Globus pallidus (tissue), 1 donor: ENCODE results near the gene SEZ6.

Experiments used
- DNase-seq: peaks from one replicate; pipeline ENCODE4 v3.0.0-alpha.2; 2015; ENCODE audit warnings: low spot score

SEZ6 gene, protein sequence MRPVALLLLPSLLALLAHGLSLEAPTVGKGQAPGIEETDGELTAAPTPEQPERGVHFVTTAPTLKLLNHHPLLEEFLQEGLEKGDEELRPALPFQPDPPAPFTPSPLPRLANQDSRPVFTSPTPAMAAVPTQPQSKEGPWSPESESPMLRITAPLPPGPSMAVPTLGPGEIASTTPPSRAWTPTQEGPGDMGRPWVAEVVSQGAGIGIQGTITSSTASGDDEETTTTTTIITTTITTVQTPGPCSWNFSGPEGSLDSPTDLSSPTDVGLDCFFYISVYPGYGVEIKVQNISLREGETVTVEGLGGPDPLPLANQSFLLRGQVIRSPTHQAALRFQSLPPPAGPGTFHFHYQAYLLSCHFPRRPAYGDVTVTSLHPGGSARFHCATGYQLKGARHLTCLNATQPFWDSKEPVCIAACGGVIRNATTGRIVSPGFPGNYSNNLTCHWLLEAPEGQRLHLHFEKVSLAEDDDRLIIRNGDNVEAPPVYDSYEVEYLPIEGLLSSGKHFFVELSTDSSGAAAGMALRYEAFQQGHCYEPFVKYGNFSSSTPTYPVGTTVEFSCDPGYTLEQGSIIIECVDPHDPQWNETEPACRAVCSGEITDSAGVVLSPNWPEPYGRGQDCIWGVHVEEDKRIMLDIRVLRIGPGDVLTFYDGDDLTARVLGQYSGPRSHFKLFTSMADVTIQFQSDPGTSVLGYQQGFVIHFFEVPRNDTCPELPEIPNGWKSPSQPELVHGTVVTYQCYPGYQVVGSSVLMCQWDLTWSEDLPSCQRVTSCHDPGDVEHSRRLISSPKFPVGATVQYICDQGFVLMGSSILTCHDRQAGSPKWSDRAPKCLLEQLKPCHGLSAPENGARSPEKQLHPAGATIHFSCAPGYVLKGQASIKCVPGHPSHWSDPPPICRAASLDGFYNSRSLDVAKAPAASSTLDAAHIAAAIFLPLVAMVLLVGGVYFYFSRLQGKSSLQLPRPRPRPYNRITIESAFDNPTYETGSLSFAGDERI

DNA sequence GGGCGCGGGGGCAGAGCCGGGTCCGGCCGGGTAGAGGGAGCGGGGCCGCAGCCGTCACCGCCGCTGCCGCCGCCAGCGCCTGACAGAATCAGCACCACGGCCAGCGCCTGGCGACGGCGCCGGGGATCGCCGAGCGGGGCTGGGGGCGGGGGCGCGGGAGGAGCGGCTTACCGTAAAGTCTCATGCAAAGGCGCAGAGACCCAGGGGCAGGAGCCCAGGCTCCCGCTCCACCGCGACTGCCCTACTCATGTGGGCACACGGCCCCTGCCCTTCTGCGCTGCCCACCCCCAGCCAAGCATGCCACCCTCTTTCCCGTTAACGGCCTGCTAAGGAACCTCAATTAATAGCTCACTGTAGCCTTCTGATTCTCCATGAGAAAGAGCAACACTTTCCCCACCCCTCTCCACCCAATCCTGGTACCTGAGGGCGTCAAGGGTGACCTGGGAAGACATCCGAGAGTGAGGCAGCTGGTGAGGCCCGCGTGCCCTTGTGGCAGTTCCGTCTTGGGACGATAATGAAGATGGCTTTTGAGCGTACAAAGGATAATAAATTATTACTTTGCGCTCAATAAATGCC lies at the start of gene SEZ6:
Gene SEZ6 (minus strand): TSS at position 98 of the 576 bp plus-strand sequence. CDS start 164 bp downstream, outside the sequence.
- DNase-seq, result peak; percentile 82

DNA sequence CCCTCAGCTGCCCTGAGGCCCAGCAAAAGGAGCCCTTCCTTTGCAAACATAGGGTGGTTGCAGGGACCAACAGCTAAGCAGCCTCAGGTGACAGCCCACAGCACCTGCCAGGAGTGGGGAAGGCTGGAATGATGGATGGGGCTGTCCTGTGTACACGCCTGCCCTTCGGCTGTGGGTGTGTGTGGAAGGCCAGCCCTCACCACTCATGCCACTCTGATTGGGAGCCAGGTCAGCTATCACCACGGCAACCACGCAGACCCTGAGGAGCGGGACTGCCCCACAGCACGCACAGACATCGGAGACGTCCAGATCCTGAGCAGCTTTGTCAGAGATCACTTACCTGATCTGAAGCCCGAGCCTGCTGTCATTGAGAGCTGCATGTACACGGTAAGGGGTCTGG lies 49.0 kb upstream of the SEZ6 start:
- no peak for DNase-seq

DNA sequence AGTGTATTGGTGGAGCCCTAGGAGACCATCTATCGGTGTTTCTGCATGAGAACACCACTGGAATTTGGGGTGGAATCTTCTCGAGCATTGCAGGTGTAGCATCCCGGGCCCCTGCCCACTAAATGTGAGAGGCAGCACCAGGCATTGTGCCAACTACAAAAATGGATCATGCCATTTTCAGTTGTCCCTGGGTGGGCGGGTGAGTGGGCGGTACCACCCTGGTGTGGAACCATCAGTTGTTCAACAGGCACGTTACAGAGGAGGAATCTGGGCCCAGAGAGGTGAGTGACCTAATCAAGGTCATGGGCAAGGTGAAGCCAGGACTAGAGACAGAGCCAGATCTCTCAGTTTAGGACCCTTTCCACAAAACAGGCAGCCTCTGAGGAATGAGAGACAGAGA lies 45.9 kb upstream of the SEZ6 start:
- no peak for DNase-seq

DNA sequence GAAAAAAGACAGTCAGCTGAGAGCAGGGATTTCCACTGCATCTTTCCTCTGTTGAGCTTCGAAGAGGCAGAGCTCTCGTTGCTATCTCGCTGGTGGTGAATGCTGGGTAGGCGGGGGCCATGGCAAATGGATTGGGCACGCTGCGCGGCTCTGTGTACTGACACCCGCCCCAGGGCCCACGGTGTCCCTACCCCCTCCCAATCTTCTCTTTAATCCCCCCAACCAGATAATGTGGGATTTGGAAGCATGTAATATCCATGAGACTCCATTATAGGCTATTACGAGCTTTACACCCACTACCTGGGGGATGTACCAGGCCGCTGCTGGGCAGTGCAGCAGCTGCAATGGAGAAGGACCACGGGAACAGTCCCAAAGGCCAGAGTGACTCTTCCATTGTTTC lies 45.4 kb upstream of the SEZ6 start:
- DNase-seq, result no peak

DNA sequence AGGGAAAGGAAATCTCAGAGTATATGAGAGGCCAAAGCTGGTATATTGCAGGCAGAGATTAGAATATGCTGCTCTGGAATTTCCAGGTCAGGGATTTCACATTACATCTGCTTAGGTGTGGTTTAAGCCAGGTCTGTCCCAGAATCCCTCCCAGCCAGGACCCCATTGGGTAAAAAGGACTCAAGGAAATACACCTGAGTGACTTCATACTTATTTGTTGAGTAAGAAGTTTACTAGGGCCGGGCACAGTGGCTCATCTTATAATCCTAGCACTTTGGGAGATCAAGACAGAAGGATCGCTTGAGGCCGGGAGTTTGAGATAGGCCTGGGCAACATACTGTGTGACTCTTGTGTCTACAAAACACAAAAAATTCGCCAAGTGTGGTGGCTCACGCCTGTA lies 44.3 kb upstream of the SEZ6 start:
- DNase-seq, result no peak

DNA sequence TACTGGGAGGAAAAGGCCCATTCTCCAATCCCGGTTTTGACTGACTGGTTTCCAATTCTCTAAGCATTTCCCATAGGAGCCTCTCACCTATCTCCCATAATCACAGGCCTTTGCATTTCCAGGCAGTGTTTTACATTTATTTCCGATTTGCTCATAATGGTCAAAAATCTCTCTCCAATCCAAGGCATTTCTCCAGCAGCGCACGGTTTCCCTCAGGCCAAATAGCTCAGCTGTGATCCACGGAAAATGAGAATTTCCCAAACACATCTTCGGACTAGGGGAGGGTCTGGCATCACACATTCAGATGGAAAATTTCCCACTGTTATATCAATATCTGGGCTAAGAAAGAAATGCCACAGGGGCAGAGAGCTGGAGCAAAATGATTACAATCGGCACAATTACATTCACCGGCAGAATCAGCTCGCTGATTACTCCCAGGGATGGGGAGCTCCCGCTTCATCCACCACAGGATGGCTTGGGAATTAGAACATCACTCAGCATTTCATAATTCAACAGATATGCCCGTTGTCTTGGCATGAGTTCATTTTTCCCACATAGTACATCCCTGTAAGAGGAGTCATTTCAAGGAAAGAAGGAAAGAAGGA lies 43.8 kb upstream of the SEZ6 start:
- no peak for DNase-seq

DNA sequence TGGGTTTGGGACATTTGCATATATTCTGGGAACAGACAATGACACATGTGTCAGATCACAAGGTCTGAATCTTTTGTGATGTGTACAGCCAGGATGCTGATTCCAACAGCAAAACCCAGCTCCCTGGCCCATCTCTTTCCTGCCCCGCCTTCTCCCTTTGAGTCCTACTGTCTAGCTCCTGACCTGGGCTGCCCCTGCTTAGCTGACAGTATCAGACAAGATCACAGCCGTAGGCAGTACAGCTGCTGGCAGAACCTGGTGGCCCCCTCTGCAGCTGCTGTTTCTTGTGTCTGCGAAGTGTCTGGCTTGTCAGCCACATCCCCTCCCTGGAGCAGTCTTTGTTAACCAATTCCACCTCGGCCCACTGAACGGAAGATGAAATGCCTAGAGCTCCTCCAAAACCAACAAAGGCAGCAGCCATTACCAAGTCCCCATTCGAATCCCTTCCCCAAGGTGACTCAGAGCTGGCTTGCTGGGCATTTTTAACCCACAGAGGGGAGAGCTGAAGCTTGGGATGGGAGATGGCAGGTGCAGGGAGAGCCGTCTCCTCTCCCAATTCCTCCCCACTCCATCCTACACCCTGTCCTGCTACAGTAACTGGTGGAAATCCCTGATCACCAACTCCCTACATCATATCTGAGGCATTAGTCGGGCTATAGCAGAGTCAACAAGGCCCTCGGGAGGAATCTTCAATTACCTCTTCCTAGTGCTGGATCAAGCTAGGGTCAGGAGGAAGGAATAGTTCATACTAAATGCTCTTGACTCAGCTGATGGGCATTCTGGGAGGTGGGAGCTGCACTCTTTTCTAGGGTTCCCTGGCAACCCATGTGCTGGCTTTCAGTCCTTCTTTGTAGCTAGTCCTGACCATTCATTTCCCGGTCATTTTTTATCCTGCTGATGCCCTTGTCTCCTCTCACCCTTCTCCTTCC lies 42.9 kb upstream of the SEZ6 start:
- DNase-seq, result no peak

DNA sequence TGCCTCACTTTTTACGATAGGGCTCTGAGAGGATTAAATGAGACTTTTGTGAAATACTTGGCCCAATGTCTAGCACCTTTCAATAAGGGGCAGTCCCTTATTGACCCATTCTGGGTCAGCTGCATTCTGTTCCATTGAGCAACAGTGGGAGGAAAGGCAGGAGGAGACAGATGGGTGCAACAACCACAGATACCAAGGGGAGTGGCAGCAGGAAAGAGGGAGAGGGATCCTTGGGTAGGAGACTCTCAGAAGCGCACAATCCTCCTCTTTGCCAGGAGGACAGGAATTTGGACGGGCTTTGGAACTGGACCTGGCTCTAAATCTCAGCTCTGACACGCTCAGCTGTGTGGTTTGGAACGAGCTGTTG lies 40.6 kb upstream of the SEZ6 start:
- DNase-seq, result no peak

DNA sequence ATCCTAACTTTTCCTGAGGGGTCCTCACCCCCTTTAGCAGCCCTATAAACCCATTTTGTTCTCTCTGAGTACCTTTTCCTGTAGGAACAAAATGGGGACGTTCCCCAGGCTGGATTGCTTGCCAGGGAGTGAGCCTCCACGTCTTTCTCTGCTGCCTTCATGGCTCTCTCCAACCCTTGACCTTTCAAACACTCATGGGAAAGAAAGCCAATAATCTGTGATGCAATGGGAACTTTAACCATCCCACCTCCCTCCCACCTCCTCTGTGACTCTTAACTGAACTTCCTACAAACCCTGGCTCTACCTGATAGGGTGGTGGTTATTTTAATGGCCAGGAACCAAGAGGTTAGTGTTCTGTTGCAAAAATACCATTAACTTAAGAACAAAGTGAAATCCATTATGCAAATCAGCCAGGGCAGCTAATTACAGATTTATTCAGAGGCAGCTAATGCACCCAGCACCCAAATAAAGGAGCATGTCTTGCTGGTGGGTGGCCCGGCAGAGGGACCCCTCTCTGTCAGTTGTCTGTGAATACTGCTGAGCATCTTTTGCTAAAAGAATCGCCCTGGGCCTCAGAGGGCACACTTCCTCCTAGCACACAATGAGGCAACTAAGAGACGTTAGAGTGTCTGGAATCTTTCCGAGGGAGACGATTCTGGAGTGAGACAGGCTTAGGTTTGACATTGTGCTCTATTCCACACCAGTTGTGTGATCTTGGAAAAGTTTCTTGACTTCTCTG lies 40.1 kb upstream of the SEZ6 start:
- DNase-seq, result no peak

DNA sequence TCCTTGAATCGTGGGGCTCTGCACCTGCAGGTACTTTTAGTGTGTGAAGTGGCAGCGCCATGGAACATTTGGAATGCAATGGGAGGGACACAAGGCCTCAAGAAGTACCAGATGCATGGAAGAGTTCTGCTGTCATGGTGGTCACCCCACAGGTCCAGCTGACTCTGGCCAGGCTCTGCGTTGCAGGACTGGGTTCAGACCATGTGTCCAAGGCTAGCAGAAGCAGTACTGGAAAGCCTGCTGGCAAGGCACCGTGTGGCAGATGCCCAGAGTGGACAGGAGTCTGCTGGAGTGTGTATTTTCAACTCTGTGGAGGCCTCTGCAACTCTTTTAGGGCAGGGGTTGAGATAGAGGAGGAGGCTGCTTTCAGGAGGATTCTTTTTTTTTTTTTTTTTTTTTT lies 39.2 kb upstream of the SEZ6 start:
- no peak for DNase-seq

DNA sequence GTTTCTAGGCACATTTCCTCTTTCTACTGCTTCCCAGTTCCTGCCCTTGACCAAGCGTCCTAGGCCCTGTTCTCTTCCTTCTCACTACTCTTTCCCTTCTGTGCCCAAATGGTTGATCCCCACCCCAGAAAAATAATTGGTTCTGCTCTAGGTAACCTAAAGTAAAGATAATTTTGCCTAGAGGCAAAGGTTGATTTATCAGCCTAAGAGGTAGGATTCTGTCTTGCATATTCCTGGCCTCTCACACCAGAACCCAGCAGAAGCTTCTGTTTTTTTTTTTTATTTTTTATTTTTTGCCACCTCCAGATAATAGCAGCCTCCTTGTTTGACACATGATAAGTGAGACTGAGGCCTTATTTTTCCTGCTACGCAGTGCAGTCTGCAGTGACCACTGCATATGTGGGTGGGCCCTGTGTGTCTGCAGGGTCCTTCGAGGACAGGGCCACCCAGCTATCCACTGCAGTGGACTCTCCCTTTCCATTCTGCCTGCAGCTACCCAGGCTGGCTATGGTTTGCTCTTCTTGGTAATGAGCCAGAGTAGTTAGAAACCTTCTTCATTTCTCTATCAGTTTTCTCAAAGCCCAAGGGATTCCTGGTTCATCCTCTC lies 37.8 kb upstream of the SEZ6 start:
- no peak for DNase-seq

DNA sequence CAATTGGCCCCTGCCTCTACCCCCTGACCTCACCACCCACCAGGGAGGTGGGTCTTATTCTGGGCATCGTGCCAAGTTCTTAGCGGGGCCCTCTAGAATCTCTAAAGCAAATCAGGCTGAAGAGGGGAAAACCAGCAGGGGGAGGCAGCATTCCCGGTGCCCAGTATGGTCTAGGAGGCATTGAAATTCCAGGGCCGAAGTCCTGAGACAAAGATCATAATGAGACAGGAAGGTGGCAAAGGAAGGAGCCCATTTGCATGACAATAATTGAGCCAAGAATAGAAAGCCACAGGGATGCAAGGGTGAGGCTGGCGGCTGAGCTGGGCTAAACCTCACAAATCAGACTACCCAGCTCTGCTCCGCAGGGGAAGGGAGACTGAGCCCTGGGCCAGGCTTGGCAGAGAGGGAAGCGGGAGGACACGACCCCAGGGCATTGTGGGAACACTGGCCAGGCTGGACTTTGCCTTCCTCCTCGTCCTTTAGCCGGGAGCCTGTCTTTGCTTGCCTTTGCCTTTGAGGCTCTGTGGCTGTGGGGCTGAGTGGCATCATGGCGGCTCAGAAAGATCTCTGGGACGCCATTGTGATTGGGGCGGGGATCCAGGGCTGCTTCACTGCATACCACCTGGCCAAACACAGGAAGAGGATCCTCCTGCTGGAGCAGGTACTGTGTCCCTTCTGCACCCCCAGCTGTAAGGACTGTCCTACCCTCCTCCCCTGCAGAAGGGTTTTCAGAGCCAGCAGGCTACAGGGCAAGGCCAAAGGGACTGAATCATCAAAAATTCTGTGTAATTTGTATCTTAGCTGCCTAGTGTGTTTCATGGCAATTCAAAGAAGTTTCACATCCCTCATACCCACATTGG lies 37.1 kb upstream of the SEZ6 start, which contains the start of gene PIPOX:
Gene PIPOX (plus strand): TSS at position 463 of the 860 bp plus-strand sequence. CDS start 85 bp downstream, at position 548.
- DNase-seq, result peak; percentile 60

DNA sequence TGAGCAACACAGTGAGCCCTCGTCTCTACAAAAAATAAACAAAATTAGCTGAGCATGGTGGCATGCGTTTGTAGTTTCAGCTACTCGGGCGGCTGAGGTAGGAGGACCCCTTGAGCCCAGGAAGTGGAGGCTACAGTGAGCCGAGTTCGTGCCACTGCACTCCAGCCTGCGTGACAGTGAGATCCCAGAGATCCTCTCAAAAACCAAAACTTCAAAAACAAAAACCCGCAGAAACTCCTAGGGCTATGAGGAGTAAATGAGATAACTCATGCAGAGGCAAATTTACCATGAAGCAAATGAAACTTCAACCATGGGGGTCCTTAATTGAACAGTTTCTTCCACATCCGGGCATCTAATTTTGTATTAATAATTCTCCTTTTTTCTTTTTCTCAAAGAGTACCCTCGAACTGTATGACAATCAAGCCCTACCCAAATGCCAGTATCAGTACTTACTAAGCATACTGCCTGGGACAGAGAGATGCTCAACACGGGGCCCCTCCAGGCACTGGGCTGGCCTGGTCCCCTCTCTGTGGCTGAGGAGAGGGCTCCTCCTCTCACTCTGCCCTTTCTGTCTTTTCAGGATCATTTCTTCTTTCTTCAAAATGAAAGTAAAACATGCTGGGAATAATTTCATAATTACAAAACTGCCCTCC lies 36.3 kb upstream of the SEZ6 start:
- no peak for DNase-seq

DNA sequence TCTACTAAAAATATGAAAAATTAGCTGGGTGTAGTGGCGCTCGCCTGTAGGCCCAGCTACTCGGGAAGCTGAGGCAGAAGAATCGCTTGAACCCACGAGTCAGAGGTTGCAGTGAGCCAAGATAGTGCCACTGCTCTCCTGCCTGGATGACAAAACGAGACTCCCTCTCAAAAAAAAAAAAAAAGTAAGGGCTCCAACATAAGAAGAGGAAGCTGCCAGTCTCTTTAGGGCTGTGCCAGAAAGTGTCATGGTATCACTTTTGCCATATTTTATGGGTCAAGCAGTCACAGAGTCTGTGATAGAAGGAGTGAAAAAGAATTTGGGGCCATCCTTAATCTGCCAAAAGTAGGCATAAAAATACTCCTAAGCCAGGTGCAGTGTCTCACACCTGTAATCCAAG lies 35.7 kb upstream of the SEZ6 start:
- DNase-seq, result no peak

DNA sequence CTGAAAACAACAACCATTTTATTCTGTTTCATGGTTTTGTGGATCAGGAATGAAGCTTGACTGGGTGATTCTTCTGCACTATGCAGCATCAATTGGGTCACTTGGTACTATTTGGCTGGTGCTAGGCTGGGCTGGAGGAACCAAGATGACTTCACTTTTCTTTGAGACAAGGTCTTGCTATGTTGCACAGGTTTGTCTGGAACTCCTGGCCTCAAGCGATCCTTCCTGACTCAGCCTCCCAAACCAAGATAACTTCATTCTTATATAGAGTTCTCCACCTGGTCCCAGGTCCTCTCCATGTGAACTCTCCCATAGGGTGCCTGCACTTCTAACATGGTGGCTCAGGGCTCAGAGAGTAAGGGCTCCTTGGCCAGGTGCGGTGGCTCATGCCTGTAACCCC lies 35.3 kb upstream of the SEZ6 start:
- no peak for DNase-seq

DNA sequence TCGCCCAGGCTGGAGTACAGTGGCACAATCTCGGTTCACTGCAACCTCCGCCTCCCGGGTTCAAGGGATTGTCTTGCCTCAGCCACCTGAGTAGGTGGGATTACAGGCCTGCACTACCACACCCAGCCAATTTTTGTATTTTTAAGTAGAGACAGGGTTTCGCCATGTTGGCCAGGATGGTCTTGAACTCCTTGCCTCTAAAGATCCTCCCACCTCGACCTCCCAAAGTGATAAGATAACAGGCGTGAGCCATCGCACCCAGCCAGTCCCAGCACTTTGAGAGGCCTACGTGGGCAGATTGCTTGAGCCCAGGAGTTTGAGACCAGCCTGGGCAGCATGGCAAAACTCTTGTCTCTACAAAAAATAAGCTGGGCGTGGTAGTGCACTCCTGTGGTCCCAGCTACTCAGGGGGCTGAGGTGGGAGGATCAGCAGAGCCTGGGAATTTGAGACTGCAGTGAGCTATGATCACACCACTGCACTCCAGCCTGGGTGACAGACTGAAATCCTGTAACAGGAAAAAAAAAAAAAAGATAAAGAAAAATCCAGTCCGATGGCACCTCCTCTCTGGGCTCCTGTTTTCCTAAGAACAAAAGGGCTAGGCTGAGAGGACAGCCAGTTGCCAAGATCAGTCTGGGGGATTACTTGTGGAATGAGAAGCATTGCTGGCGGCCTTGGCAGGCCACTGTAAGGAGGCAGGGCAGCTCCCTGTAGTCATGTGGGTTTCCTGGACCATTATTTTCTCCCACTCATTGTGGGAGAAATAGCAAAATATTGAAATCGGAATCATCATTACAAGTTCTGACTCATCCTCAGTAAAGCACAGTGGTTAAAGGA lies 34.1 kb upstream of the SEZ6 start:
- peak; percentile 35 for DNase-seq

DNA sequence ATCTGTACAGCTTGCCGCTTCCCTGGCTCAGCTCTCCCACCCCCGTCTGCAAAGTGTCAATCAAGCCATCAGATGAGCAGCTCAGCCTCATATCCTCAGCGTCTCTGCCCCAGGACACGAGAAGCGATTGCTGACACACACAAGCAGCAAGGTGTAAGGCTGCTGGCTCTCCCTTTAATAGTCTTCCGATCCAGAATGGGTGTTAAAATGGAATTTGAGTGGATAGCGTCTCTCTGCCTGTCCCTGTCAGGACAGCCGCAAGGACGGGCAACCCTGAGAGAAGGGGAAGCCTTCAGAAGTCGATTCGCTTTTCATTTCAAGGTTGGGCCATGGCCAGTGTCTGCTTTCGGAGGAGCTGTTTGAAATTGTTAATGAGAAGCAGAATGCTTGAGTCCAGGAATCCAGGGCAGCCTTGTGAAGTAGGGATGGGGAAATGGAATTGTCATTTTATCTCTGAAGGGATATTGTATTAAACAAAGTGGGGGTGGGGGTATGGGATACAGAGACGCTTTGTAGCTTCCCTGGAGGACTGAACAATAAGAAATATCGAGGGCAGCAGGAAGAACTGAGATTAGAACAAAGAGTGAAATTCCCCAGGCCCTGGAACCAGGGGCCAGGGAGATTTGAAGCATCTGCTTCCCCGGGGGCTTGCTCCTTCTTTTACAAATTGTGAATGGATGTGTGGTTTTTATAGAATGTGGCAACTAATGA lies 32.4 kb upstream of the SEZ6 start:
- peak; percentile 18 for DNase-seq
